ENCODE results near the gene KRTAP2-2. TPM values are rescaled to one million over a fixed set of nuclear protein-coding genes. Genes with fewer than 3 reads are reported as not detected.
"Not testable (repeated sequence)": the region's sequence is repeated elsewhere in the genome, so short reads cannot be mapped to it uniquely, and the experiment has no call there.

The KRTAP2-2 gene
- total RNA-seq, 2 donors from 2014 or later = not detected

- ATAC-seq (replicated peaks in 1 of 2) (no peak), DNase-seq (no peak)
- Mint-ChIP-seq H3K27ac (no peak overlapping the region), H3K4me3 (no peak overlapping the region), H3K9me3 (no peaks in the 10 kb centered on the region), H3K4me1 (ENCODE audit: low read depth) (no peaks in the 10 kb centered on the region), H3K36me3 (ENCODE audit: insufficient read depth in 2 of 2) (no peaks in the 10 kb centered on the region), H3K27me3 (ENCODE audit: low read depth) (peaks cover 32% of the 10 kb centered on the region)
Observed at GRCh38 chr17:41076788-41077187, 21.8 kb upstream of the KRTAP2-2 start.

GRCh38 chr17:41073676-41074075 is 18.6 kb upstream of the KRTAP2-2 start:
- Mint-ChIP-seq H3K4me1 (ENCODE audit: low read depth) (no peaks in the 10 kb centered on the region), H3K36me3 (ENCODE audit: insufficient read depth in 2 of 2) (no peaks in the 10 kb centered on the region), H3K27me3 (ENCODE audit: low read depth) (peaks cover 22% of the 10 kb centered on the region), H3K27ac (no peak overlapping the region), H3K4me3 (no peak overlapping the region), H3K9me3 (no peaks in the 10 kb centered on the region)
- ATAC-seq (replicated peaks in 1 of 2) = no peak
- no peak for DNase-seq

GRCh38 chr17:41071606-41072360 is 16.8 kb upstream of the KRTAP2-2 start:
- Mint-ChIP-seq H3K27ac (no peak overlapping the region), H3K4me1 (ENCODE audit: low read depth) (no peaks in the 10 kb centered on the region), H3K4me3 (no peak overlapping the region), H3K36me3 (ENCODE audit: insufficient read depth in 2 of 2) (no peaks in the 10 kb centered on the region), H3K9me3 (no peaks in the 10 kb centered on the region), H3K27me3 (ENCODE audit: low read depth) (peaks cover 22% of the 10 kb centered on the region)
- ATAC-seq (replicated peaks in 1 of 2) (no peak), DNase-seq (no peak)

- Mint-ChIP-seq H3K36me3 (ENCODE audit: insufficient read depth in 2 of 2) (no peaks in the 10 kb centered on the region), H3K4me1 (ENCODE audit: low read depth) (no peaks in the 10 kb centered on the region), H3K27ac (no peak overlapping the region), H3K9me3 (no peaks in the 10 kb centered on the region), H3K27me3 (ENCODE audit: low read depth) (no peaks in the 10 kb centered on the region), H3K4me3 (no peak overlapping the region)
- DNase-seq (no peak), ATAC-seq (replicated peaks in 1 of 2) (no peak)
Observed at GRCh38 chr17:41069031-41069430, 14.0 kb upstream of the KRTAP2-2 start.

- Mint-ChIP-seq H3K4me3 (no peak overlapping the region), H3K36me3 (ENCODE audit: insufficient read depth in 2 of 2) (no peaks in the 10 kb centered on the region), H3K27ac (no peak overlapping the region), H3K4me1 (ENCODE audit: low read depth) (no peaks in the 10 kb centered on the region), H3K27me3 (ENCODE audit: low read depth) (no peaks in the 10 kb centered on the region), H3K9me3 (no peaks in the 10 kb centered on the region)
- ATAC-seq (replicated peaks in 1 of 2) (no peak), DNase-seq (no peak)
Observed at GRCh38 chr17:41067281-41067680, 12.3 kb upstream of the KRTAP2-2 start.

GRCh38 chr17:41065829-41066624 is 11.0 kb upstream of the KRTAP2-2 start, which contains the start of gene KRTAP2-4:
KRTAP2-4 (minus strand) TSS chr17:41065879; CDS start chr17:41065845, 34 bp downstream.
- ATAC-seq (replicated peaks in 1 of 2) = peak in 1 of 2 donors; percentile 52
- no peak within 1 kb of the TSS for H3K4me3 Mint-ChIP-seq
- H3K36me3 Mint-ChIP-seq (ENCODE audit: insufficient read depth in 2 of 2) = no peaks in the 10 kb centered on the region
- H3K4me1 Mint-ChIP-seq (ENCODE audit: low read depth) = no peaks in the 10 kb centered on the region
- H3K27ac Mint-ChIP-seq = no peak within 1 kb of the TSS
- H3K9me3 Mint-ChIP-seq = no peaks in the 10 kb centered on the region
- H3K27me3 Mint-ChIP-seq (ENCODE audit: low read depth) = peaks cover 8% of the 10 kb centered on the region
- DNase-seq = no peak

- H3K4me3 Mint-ChIP-seq; H3K9me3 Mint-ChIP-seq; H3K36me3 Mint-ChIP-seq (ENCODE audit: insufficient read depth in 2 of 2); ATAC-seq (replicated peaks in 1 of 2); H3K27ac Mint-ChIP-seq; DNase-seq; H3K4me1 Mint-ChIP-seq (ENCODE audit: low read depth): not testable (repeated sequence)
- peaks cover 15% of the 10 kb centered on the region for H3K27me3 Mint-ChIP-seq (ENCODE audit: low read depth)
Observed at GRCh38 chr17:41065016-41065689, 10.1 kb upstream of the KRTAP2-2 start.

GRCh38 chr17:41064301-41064700 is 9.3 kb upstream of the KRTAP2-2 start:
- Mint-ChIP-seq H3K27ac (no peak overlapping the region), H3K36me3 (ENCODE audit: insufficient read depth in 2 of 2) (no peaks in the 10 kb centered on the region), H3K4me3 (no peak overlapping the region), H3K27me3 (ENCODE audit: low read depth) (peaks cover 21% of the 10 kb centered on the region), H3K9me3 (no peaks in the 10 kb centered on the region), H3K4me1 (ENCODE audit: low read depth) (no peaks in the 10 kb centered on the region)
- no peak for ATAC-seq (replicated peaks in 1 of 2)
- DNase-seq = no peak

GRCh38 chr17:41063449-41063848 is 8.4 kb upstream of the KRTAP2-2 start:
- no peak overlapping the region for H3K4me3 Mint-ChIP-seq
- no peak for DNase-seq
- no peak for ATAC-seq (replicated peaks in 1 of 2)
- no peaks in the 10 kb centered on the region for H3K36me3 Mint-ChIP-seq (ENCODE audit: insufficient read depth in 2 of 2)
- peaks cover 30% of the 10 kb centered on the region for H3K27me3 Mint-ChIP-seq (ENCODE audit: low read depth)
- no peak overlapping the region for H3K27ac Mint-ChIP-seq
- H3K9me3 Mint-ChIP-seq = no peaks in the 10 kb centered on the region
- no peaks in the 10 kb centered on the region for H3K4me1 Mint-ChIP-seq (ENCODE audit: low read depth)

- Mint-ChIP-seq H3K27ac (no peak overlapping the region), H3K9me3 (no peaks in the 10 kb centered on the region), H3K27me3 (ENCODE audit: low read depth) (peaks cover 41% of the 10 kb centered on the region), H3K36me3 (ENCODE audit: insufficient read depth in 2 of 2) (no peaks in the 10 kb centered on the region), H3K4me3 (no peak overlapping the region), H3K4me1 (ENCODE audit: low read depth) (no peaks in the 10 kb centered on the region)
- no peak for ATAC-seq (replicated peaks in 1 of 2)
- no peak for DNase-seq
Observed at GRCh38 chr17:41061964-41062363, 6.9 kb upstream of the KRTAP2-2 start.

- H3K27me3 Mint-ChIP-seq (ENCODE audit: low read depth) = peaks cover 41% of the 10 kb centered on the region
- no peak for ATAC-seq (replicated peaks in 1 of 2)
- DNase-seq = no peak
- no peaks in the 10 kb centered on the region for H3K4me1 Mint-ChIP-seq (ENCODE audit: low read depth)
- H3K9me3 Mint-ChIP-seq = no peaks in the 10 kb centered on the region
- H3K27ac Mint-ChIP-seq = no peak within 1 kb of the TSS
- no peaks in the 10 kb centered on the region for H3K36me3 Mint-ChIP-seq (ENCODE audit: insufficient read depth in 2 of 2)
- H3K4me3 Mint-ChIP-seq = no peak within 1 kb of the TSS
Observed at GRCh38 chr17:41060052-41060604, 5.1 kb upstream of the KRTAP2-2 start, which contains the start of gene KRTAP2-3. KRTAP2-3 (minus strand) TSS chr17:41060114; CDS start chr17:41060050, 64 bp downstream.

- not testable (repeated sequence) for ATAC-seq (replicated peaks in 1 of 2); H3K27ac Mint-ChIP-seq; H3K36me3 Mint-ChIP-seq (ENCODE audit: insufficient read depth in 2 of 2); H3K4me3 Mint-ChIP-seq; DNase-seq; H3K9me3 Mint-ChIP-seq; H3K4me1 Mint-ChIP-seq (ENCODE audit: low read depth)
- peaks cover 41% of the 10 kb centered on the region for H3K27me3 Mint-ChIP-seq (ENCODE audit: low read depth)
Observed at GRCh38 chr17:41059276-41060051, 4.4 kb upstream of the KRTAP2-2 start.
